Dendritic cell treated with granulocyte-macrophage colony-stimulating factor and Interleukin-4, amounts not matched to agents 40 ng/mL and 50 ng/mL, for 4 days (primary cell): ENCODE results near the gene BICRAL.
"Not testable (repeated sequence)": the region's sequence is repeated elsewhere in the genome, so short reads cannot be mapped to it uniquely, and the experiment has no call there.

Experiments used
- H3K27ac Mint-ChIP-seq: one replicate; pipeline ENCODE4 v1.8.0; 2022; ENCODE audit warnings: mild to moderate bottlenecking, mixed read lengths
- H3K27me3 Mint-ChIP-seq: one replicate; pipeline ENCODE4 v1.8.0; 2022; ENCODE audit warnings: mild to moderate bottlenecking, mixed read lengths
- H3K36me3 Mint-ChIP-seq: one replicate; pipeline ENCODE4 v1.8.0; 2022; ENCODE audit warnings: low read depth, mixed read lengths
- H3K4me1 Mint-ChIP-seq: one replicate; pipeline ENCODE4 v1.8.0; 2022; ENCODE audit warnings: low read depth, mixed read lengths
- H3K4me3 Mint-ChIP-seq: one replicate; pipeline ENCODE4 v1.8.0; 2022; ENCODE audit warnings: mild to moderate bottlenecking, moderate library complexity, mixed read lengths
- H3K9me3 Mint-ChIP-seq: one replicate; pipeline ENCODE4 v1.8.0; 2022; ENCODE audit warnings: mixed read lengths
- intact Hi-C: fragments of 100-400 bp; cut with micrococcal nuclease; formaldehyde crosslinking; loops from one replicate; pipeline ENCODE4 v1.15.0; 2022

Gene BICRAL

GRCh38 chr6:42790549-42791181, 8.8 kb downstream of the BICRAL start:
- Mint-ChIP-seq H3K27ac (peak overlapping the region; percentile 4), H3K27me3 (no peaks in the 10 kb centered on the region), H3K36me3 (peaks cover 25% of the 10 kb centered on the region), H3K4me1 (peaks cover 28% of the 10 kb centered on the region), H3K4me3 (no peak overlapping the region), H3K9me3 (no peaks in the 10 kb centered on the region)
- intact Hi-C loops, result no loop called here

GRCh38 chr6:42791706-42792320, 10.0 kb downstream of the BICRAL start:
- Mint-ChIP-seq H3K4me3 (no peak overlapping the region), H3K4me1 (peaks cover 35% of the 10 kb centered on the region), H3K9me3 (no peaks in the 10 kb centered on the region), H3K27ac (no peak overlapping the region), H3K36me3 (peaks cover 23% of the 10 kb centered on the region), H3K27me3 (no peaks in the 10 kb centered on the region)
- intact Hi-C loops, result no loop called here

- no peak overlapping the region for H3K4me3 Mint-ChIP-seq
- H3K4me1 Mint-ChIP-seq, result peaks cover 11% of the 10 kb centered on the region
- intact Hi-C loops, result no loop called here
- no peak overlapping the region for H3K27ac Mint-ChIP-seq
- H3K9me3 Mint-ChIP-seq, result no peaks in the 10 kb centered on the region
- peaks cover 10% of the 10 kb centered on the region for H3K36me3 Mint-ChIP-seq
- H3K27me3 Mint-ChIP-seq, result no peaks in the 10 kb centered on the region
Observed at GRCh38 chr6:42795651-42796050, 13.8 kb downstream of the BICRAL start.

GRCh38 chr6:42796171-42796570, 14.3 kb downstream of the BICRAL start:
- Mint-ChIP-seq H3K4me3 (no peak overlapping the region), H3K4me1 (peaks cover 7% of the 10 kb centered on the region), H3K9me3 (no peaks in the 10 kb centered on the region), H3K27ac (no peak overlapping the region), H3K36me3 (peaks cover 6% of the 10 kb centered on the region), H3K27me3 (no peaks in the 10 kb centered on the region)
- intact Hi-C loops, result no loop called here

- H3K4me3 Mint-ChIP-seq, intact Hi-C loops, H3K27ac Mint-ChIP-seq, H3K36me3 Mint-ChIP-seq, H3K27me3 Mint-ChIP-seq, H3K4me1 Mint-ChIP-seq, H3K9me3 Mint-ChIP-seq: not testable (repeated sequence)
Observed at GRCh38 chr6:42797696-42798095, 15.8 kb downstream of the BICRAL start.

GRCh38 chr6:42805297-42805861, 23.5 kb downstream of the BICRAL start:
- intact Hi-C loops, result no loop called here
- H3K27ac Mint-ChIP-seq, result no peak overlapping the region
- H3K27me3 Mint-ChIP-seq, result no peaks in the 10 kb centered on the region
- H3K4me3 Mint-ChIP-seq, result no peak overlapping the region
- H3K4me1 Mint-ChIP-seq, result peaks cover 5% of the 10 kb centered on the region
- H3K9me3 Mint-ChIP-seq, result no peaks in the 10 kb centered on the region
- H3K36me3 Mint-ChIP-seq, result peaks cover 14% of the 10 kb centered on the region

- H3K27me3 Mint-ChIP-seq, H3K9me3 Mint-ChIP-seq, H3K4me1 Mint-ChIP-seq, intact Hi-C loops, H3K27ac Mint-ChIP-seq, H3K4me3 Mint-ChIP-seq: not testable (repeated sequence)
- peaks cover 14% of the 10 kb centered on the region for H3K36me3 Mint-ChIP-seq
Observed at GRCh38 chr6:42806359-42806758, 24.5 kb downstream of the BICRAL start.

GRCh38 chr6:42808492-42809483, 26.9 kb downstream of the BICRAL start:
- no peaks in the 10 kb centered on the region for H3K27me3 Mint-ChIP-seq
- H3K4me1 Mint-ChIP-seq, result peaks cover 5% of the 10 kb centered on the region
- no peaks in the 10 kb centered on the region for H3K9me3 Mint-ChIP-seq
- no peak overlapping the region for H3K4me3 Mint-ChIP-seq
- intact Hi-C loops, result no loop called here
- peaks cover 26% of the 10 kb centered on the region for H3K36me3 Mint-ChIP-seq
- H3K27ac Mint-ChIP-seq, result peak overlapping the region; percentile 45

GRCh38 chr6:42813074-42813645, 31.3 kb downstream of the BICRAL start:
- no peak overlapping the region for H3K27ac Mint-ChIP-seq
- no peak overlapping the region for H3K4me3 Mint-ChIP-seq
- H3K36me3 Mint-ChIP-seq, result peaks cover 26% of the 10 kb centered on the region
- no peaks in the 10 kb centered on the region for H3K9me3 Mint-ChIP-seq
- H3K4me1 Mint-ChIP-seq, result peaks cover 5% of the 10 kb centered on the region
- no peaks in the 10 kb centered on the region for H3K27me3 Mint-ChIP-seq
- intact Hi-C loops, result no loop called here

- H3K4me3 Mint-ChIP-seq, result no peak overlapping the region
- H3K27me3 Mint-ChIP-seq, result no peaks in the 10 kb centered on the region
- H3K4me1 Mint-ChIP-seq, result no peaks in the 10 kb centered on the region
- H3K36me3 Mint-ChIP-seq, result peaks cover 20% of the 10 kb centered on the region
- no peaks in the 10 kb centered on the region for H3K9me3 Mint-ChIP-seq
- no peak overlapping the region for H3K27ac Mint-ChIP-seq
- intact Hi-C loops, result no loop called here
Observed at GRCh38 chr6:42813906-42814444, 32.1 kb downstream of the BICRAL start.

GRCh38 chr6:42815726-42816125, 33.9 kb downstream of the BICRAL start:
- H3K4me1 Mint-ChIP-seq, H3K27me3 Mint-ChIP-seq, H3K4me3 Mint-ChIP-seq, H3K9me3 Mint-ChIP-seq, H3K27ac Mint-ChIP-seq, intact Hi-C loops: not testable (repeated sequence)
- peaks cover 17% of the 10 kb centered on the region for H3K36me3 Mint-ChIP-seq

GRCh38 chr6:42817907-42818306, 36.1 kb downstream of the BICRAL start:
- no peaks in the 10 kb centered on the region for H3K9me3 Mint-ChIP-seq
- H3K27ac Mint-ChIP-seq, result no peak overlapping the region

GRCh38 chr6:42818416-42818815, 36.6 kb downstream of the BICRAL start:
- no peak overlapping the region for H3K27ac Mint-ChIP-seq
- intact Hi-C loops, result no loop called here

More at GRCh38 chr6:42817907-42818306, 36.1 kb downstream of the BICRAL start:
- Mint-ChIP-seq H3K27me3 (no peaks in the 10 kb centered on the region), H3K4me1 (peaks cover 5% of the 10 kb centered on the region), H3K36me3 (peaks cover 28% of the 10 kb centered on the region), H3K4me3 (no peak overlapping the region)
- intact Hi-C loops, result no loop called here

More at GRCh38 chr6:42818416-42818815, 36.6 kb downstream of the BICRAL start:
- Mint-ChIP-seq H3K36me3 (peaks cover 23% of the 10 kb centered on the region), H3K27me3 (no peaks in the 10 kb centered on the region), H3K4me3 (no peak overlapping the region), H3K4me1 (peaks cover 5% of the 10 kb centered on the region), H3K9me3 (no peaks in the 10 kb centered on the region)
